NCI-H526 treated with DMSO at 0.1 percent for 48 hours (cell line): ENCODE data around the gene HOXA13.

Experiments
- DNase-seq: peaks from one replicate; lab custom pipeline; 2025; lab: John Stamatoyannopoulos, UW

HOXA13 gene

DNA sequence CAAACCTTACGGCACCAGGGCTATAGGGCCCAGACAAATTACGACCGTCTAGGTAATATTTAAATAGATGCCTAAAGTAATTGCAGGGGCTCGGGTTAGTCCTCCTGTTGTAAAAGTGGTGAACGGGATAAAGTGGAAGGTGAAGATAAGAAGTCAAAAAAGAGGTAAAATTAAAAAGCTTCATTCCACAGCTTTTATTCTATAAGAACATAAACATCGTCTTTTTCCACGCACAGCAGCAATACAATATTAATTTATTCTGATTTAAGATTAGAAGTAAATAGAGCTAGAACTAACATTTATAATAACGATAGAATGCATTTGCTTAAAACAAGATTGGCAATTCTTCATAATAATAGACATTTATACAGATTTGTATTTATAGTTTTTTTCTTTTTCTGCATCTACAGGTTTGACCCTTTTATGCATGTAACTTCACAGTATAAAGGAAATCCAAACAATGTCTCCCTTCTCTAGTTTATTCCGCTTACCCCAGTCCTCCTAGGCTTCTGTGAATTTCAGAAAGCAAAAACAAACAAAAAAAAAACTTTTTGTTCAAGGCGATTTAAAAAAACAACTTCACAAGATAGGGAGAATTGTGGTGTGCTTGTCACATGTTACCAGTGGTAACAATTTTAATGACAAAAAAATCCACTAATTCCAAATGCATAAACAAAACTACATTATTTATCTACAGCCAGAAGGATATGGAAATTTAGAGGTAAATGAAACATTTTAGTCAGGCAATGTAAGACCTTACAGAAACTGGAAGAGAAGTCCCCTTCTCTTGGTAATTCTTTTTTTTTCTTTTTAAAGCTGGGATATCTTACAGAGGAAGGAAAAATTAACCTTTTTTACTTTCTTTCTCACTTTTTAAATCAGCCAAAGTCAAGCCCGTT, 29.2 kb downstream of the HOXA13 start:
- DNase-seq = no peak

DNA sequence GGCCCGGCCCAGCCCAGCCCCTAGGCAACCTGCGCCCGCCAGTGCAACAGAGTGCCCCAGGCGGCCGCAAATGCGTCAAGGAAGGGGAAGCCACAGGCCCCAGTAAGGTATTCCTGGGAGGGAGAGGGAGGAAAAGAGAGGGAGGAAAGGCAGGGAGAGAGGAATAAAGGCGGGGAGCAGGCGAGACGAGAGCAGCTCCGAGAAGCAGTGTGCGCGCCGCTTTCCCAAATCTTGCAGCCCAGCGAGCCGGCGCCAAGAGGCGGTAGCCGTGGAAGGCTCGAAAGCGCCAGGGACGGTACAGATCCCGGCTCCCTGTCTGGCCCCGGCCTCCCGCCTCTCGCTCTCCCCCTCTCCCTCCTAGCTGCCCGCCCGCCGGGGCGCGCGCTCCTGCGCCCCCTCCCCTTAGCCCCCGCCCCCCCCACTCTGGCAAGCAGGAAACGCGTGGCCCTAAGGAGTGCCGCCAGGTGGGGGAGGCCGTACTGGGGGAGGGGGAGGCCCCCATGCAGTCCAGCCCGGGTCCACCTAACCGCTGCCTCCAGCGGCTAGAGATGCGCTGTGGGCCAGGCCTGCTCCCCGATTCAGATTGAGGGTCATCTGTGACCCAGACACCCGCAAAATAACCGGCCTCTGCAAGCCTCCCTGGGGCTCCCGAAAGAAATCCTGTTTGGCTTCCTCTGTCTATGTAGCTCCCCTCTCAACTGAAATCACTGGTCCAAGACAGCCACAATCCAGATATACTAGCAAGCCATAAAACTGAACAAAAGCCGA, 30.0 kb downstream of the HOXA13 start:
- no peak for DNase-seq

DNA sequence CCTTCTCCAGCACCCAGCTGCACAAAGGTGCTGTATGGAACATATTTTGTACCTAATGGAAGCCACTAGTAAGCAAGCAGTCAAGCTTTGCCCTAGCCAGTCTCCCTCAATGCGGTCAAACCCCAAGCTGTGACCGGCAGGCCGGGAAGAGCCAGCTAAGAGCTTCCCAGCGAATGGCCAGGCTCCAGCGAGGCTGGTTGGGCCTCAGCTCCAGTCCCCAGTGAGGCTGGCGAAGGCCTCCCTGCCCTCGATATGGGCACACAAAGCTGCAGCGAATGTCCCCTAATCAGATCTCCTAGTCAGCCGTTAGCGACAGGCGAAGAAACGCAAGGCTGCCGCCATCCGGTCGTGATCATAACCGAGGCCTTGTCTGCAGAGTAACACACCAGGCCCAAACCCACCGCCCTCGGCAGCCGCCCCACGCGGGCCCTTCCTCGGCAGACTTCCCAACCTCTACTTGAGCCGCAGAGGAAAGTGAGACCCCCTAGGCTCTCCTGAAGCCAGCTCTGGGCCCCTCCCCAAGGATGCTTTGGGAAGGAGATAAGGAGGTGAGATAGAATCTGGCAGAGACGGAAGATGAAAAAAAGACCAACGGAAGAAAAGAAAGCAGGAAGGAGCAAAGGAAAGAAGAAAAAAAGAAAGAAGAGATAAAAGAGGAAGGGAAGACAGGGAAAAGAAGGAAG, 31.5 kb downstream of the HOXA13 start:
- no peak for DNase-seq

DNA sequence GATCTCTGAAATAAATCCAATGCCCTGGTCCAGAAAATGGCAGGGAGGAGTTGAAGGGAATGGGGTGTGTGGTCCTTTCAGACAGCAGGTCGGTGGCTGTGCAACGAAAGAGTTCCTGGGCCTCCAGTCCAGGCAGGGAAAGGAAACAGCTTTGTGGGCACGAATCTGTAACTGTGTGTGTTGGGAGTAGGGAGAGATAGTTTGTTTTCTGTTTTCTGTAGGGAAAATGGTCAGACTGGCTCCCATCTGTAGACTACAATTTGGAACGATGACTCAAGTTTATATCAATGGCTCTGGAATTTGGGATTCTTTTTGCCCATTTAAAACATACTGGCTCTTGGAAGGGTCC, 32.0 kb downstream of the HOXA13 start:
- no peak for DNase-seq

DNA sequence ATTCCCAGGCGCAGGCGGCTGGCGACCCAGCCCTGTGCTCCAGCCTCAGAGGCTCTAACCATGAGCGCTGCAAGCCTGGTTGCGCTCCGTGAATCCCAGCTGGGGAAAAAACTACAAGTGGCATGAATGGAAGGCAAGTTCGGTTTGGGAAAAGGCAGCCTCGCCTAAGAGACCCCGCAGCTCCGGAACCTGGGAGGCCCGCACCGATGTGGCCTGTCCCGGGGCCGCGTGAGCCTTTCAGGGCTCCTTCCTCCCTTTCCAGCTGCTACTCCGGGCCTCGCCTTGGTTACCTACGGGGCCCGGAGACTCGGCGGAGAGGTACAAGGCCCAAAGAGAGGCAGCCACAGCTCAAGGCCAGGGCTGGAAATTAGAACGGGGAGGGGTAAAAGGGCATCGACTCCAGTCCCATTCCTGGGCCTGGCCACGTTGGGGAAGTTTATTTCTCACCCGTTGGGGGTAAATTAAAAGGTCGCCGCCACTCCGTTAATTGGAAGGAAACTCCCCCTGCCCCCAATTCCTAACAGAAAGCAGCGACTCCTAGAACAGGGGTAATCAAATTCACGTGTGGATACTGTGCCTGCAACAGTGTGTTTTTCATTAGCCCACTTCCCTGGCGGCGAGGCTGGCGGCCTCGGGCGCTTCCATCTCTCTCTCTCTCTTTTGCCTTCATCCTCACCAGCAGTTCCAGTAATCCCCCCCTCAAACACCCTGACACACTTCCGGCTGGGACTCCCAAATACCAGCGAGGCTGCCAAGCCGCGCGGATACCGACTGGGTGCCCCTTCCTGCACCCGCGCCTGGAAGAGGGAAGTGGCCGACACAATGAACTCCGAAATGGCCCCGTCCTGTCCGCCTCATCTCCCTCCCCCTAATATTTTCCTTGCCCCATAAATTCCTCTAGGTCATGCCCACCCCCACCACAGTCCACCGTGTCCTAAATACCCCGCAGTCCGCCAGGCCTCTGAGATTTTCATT, 33.1 kb downstream of the HOXA13 start:
- DNase-seq = no peak

DNA sequence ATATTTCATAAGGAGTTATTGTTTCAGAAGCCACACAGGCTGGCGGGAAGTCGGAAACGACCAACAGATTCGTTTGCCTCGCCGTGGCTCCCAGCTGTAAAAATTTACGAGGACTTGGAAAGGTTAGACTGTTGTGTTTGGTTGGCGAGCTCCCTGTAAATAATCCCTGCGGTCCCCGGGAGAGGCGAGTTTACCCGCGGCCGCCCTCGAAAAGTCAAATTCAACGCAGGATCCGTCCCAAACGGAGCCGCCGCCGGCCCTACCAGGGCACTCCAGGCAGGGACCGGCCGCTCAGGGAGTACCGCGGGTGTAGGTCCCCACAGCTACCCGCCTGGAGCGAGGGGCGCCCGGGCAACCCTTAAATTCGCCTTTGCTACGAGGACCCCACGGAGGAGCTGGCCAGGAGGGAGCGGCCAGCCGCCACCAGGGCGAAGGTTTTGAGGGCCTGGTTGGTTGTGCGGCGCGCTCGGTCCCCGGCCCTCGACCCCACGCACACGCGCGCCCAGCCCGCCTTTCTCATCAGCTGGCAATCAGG, 33.8 kb downstream of the HOXA13 start:
- DNase-seq = no peak

DNA sequence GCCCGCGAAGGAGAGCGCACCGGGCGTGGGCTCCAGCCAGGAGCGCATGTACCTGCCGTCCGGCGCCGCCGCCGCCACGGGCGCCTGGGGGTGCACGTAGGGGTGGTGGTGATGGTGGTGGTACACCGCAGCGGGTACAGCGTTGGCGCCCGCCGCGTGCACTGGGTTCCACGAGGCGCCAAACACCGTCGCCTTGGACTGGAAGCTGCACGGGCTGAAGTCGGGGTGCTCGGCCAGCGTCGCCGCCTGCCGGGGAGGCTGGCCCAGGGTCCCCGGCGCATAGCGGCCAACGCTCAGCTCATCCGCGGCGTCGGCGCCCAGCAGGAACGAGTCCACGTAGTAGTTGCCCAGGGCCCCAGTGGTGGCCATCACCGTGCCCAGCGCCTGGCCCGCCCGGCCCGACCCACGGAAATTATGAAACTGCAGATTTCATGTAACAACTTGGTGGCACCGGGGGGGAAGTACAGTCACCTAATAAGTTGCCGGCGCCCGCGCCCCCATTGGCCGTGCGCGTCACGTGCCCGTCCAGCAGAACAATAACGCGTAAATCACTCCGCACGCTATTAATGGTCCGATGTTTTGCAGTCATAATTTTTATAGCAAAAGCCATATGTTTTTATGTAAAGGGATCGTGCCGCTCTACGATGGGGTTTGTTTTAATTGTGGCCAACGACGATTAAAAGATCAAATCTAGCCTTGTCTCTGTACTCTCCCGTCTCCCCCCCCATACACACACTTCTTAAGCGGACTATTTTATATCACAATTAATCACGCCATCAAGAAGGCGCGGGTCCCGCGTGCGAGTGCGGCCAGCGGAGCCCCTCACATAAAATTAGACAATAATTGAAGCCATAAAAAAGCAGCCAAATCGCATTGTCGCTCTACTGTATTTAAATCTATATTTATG, 34.5 kb downstream of the HOXA13 start, which contains the start of gene HOXA9:
TSS of gene HOXA9 (minus strand) at position 449 of the 907 bp plus-strand sequence. CDS start at position 369, 80 bp downstream.
- no peak for DNase-seq

DNA sequence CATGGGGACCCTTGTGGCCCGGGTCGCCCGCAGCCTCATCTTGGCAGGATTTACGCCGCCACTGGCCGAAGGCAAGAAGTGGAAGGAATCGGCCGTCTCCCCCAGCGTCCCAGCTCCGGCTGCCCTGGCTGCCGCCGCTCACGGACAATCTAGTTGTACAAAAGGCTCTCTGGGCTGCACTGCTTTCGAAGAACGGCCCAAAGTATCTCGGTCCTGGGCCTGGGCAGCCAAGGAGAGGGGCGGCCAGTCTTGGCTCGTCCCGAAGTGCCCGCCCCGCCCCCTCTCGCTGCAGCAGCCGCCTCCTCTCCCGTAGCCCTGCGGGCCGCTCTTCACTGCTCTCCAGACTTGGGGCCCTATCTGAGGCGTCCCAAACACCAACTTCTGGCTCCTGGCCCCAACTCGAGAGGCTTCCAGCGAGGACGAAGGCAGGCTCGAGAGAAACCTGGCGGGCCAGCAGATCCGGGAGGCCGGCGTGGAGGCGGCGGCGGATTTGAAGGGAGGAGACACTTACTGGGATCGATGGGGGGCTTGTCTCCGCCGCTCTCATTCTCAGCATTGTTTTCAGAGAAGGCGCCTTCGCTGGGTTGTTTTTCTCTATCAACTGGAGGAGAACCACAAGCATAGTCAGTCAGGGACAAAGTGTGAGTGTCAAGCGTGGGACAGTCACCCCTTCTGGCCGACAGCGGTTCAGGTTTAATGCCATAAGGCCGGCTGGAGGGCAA, 35.4 kb downstream of the HOXA13 start:
- DNase-seq = no peak

DNA sequence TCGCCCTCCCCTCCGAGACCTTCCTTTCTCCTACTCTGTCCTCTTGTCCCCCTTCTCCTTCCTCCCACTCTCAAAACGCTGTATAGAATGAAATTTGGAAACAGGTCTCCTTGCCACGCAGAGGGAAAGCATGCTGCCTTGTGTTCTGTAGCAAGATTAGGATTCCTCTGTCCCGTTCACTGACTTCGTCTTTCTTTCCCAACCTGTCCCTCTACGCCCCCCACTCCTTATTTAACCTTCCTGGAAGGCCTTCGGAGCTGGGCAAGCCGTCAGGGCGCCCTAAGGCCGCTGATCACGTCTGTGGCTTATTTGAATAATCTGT, 35.9 kb downstream of the HOXA13 start:
- DNase-seq = no peak

DNA sequence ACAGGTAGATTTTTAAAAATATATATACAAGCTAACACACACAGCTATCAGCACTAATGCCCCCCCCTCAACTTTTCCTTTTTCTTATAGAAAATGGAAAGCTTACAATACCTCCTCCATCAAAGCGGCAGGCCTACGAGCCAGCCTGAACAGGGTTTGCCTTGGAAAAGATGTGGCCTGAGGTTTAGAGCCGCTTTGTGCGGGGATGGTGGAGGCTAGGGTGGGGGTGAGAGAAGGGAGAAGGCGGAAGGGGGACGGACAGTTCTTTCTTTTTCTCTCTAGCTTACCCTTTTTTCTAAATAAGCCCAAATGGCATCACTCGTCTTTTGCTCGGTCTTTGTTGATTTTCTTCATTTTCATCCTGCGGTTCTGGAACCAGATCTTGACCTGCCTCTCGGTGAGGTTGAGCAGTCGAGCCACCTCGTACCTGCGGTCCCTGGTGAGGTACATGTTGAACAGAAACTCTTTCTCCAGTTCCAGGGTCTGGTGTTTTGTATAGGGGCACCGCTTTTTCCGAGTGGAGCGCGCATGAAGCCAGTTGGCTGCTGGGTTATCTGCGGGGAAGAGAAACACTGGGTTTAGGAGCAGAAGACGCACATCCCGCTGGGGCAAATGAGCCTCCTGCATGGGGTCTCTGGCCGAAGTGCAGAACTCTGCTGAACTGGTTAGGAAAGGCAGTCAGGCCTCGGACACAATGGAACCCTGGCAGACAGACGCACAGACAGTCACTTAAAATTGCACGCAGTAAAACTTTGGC, 36.4 kb downstream of the HOXA13 start:
- no peak for DNase-seq

DNA sequence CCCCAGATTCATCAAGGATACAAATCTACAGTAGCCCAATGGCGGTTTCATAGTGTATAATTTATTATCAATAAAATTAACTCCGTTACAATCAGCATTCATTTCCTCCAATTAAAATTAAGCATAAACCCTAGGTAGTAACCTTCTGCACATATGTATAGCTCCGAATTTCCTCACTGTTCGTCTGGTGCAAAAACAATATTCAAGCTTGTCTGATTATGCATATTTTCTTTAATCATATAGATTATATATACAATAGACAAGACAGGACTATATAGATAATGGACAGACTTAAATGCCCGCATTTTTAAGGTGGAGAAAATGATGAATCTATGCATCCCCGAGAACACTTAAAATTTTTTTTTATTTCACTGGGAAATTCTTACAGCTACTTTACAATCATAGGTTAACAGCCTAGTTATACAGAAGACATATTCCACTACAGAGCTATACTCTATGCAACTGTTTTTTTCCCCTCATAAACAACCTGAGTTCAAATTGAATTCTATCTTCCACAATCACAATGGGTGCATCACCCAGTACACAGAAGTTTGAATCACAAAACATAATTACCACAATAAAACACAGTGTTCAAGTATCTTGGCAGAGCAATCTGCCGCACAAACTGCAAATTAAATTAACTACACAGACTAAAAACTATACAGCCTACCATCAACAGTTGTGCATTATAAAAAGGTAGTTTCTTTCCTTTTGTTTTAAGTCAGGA, 37.2 kb downstream of the HOXA13 start:
- DNase-seq = no peak

DNA sequence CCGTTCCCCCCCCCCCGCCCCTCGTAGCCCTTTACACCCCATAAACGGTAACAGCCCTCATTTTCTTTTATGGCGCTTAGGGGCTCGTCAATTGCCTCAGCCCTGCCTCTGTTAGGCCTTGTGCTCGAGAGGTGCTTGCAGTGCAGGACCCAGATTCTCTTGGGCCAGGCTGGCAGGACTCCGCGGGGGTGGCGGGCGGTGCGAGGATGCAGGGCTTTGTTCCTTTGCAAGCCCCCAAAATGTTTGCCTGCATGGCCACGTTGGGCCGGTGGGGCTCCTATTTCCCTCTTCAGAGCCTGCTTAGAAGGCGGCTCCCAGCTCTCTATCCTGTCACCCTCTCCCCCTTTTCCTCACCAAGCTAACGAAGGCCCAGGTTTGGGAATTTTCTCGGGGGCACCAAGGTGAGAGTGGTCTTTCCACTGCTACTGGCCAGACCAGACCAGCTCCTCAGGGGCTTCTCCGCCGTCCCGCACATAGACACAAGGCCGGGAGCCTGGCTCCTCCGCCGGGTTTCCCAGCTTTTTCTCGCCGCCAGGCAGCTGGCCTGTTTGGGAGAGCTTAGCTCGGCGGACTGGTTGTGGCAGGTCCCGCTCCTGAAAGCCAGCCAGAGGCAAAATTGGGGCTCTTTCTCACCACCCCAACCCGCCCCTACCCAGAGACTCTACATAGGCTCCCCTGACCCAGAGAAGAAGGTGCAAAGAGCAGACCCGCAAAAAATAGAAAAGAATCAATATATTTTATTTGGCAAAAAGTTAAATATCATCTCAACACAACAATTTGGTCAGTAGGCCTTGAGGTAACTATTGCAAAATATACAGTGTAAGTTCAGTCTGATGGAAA, 38.0 kb downstream of the HOXA13 start:
- DNase-seq = no peak

DNA sequence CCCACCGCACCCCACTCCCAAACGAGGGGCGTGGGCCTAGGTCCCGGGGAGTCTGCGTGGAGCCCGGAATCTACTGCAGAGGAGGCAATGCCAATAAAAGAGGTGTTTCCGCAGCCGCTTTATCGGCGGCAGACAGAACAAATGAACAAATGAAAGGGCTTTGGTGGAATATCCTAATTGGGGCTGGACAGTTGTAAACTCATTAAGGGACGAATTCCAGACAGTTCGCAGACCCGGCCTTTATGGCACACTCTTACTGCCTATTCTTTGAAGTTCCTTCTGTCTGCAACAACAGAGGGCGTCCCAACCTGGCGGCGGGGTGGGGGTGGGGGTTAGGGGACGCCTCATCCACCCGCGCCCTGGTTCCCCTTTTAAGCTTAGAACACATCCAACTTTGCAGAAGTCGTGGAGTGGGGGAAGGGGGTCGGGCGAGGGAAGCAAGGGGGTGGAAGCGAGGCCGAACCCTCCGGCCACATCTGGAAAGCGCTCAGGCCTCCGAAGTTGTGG, 38.6 kb downstream of the HOXA13 start:
- DNase-seq = no peak

DNA sequence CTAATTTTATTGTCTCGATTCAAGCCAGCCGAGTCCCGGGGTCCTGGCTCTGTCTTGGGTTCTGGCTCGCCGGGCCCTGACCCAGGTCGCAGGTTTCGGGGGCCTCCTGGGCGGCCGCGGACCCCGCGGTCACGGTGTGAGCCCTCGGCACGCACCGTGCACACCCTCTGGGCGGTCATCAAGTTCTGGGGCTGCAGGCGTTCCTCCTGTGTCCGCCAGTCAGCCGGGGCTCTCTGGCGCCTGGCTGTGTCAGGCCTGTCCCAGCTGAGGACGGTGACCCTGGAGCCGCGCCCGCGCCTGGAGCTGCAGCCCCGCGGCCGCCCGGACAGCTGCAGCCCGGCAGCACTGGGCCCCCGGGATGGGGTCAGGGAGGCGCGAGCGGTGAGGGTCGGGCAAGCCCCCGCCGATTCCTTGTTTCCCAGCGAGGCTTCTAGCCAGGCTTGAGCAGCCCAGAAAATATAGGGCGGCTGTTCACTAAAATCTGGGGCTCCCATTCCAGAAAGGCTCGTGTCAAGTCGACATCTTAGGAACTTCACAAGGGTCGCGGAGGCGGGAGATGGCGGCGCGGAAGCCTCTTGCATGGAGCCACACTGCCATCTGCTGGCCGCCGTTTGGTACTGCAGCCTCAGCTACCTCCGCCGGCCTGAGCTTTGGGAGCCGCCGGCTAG, 39.2 kb downstream of the HOXA13 start:
- no peak for DNase-seq

DNA sequence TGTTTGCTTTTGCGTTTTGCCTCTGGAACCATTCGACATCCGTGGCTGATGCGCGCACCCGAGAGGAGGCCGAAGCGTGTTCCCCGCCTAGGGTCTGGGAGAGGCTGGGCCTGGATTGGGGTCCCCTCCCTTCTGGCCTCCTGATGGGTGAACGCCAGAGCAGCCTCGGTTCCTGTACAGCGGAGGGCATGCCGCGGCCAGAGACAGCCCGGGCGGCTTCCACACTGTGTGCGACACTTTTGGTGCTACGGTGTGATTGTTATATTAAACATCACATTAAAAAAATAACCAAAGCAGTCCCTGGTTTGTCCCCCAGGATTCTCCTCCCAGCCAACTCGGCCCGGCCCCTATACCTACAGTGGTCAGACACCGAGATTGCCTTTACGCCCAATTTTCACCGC, 39.7 kb downstream of the HOXA13 start:
- no peak for DNase-seq
